Lower leg skin (tissue), 3 donors: ENCODE data around the gene CHD5.

Experiments used
- CTCF ChIP-seq, 3 donors: fragments of 450-650 bp; IDR thresholded peaks; one replicate each; pipeline ENCODE4 v1.5.1; 2016; ENCODE audit warnings: antibody characterized with exemption in 3 of 3, mild to moderate bottlenecking in 3 of 3, moderate library complexity in 2 of 3
- POLR2A ChIP-seq, 2 donors: fragments of 450-650 bp; IDR thresholded peaks; one replicate each; pipeline ENCODE4 v1.6.1; 2016 to 2017; ENCODE audit warnings: antibody characterized with exemption in 2 of 2, mild to moderate bottlenecking in 1 of 2, moderate library complexity in 1 of 2

GRCh38 chr1:6068932-6069331, 111.2 kb downstream of the CHD5 start:
- TF ChIP-seq CTCF (IDR thresholded peaks at IDR 0.05) (no peak), POLR2A (IDR thresholded peaks at IDR 0.05) (no peak)
